GM18511 (cell line): ENCODE measurements around the gene HDAC9.

Experiments
- ATAC-seq: cut with Tn5 transposase; IDR thresholded peaks from one replicate; pipeline ENCODE4 v1.9.1; 2021; ENCODE audit warnings: mild to moderate bottlenecking, moderate library complexity; ENCODE audit not compliant: unreplicated experiment

HDAC9 gene

GRCh38 chr7:18580950-18581349 is 85.4 kb downstream of the HDAC9 start:
- no peak for ATAC-seq

- no peak for ATAC-seq
These were observed 87.8 kb downstream of the HDAC9 start for GRCh38 chr7:18583305-18583704.

DNA sequence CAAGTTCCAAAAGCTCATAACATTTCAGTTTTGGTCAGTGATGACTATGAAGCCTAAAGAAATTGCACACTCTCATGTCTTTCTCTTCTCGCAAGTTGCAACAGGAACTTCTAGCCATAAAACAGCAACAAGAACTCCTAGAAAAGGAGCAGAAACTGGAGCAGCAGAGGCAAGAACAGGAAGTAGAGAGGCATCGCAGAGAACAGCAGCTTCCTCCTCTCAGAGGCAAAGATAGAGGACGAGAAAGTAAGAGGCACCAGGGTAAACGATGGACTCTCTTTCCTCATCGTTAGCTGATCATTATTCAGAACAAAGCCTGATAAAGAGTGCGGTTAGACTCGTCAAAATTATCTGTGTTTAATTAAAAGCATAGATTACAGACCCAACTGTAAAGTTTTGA is 94.7 kb downstream of the HDAC9 start:
- no peak for ATAC-seq

DNA sequence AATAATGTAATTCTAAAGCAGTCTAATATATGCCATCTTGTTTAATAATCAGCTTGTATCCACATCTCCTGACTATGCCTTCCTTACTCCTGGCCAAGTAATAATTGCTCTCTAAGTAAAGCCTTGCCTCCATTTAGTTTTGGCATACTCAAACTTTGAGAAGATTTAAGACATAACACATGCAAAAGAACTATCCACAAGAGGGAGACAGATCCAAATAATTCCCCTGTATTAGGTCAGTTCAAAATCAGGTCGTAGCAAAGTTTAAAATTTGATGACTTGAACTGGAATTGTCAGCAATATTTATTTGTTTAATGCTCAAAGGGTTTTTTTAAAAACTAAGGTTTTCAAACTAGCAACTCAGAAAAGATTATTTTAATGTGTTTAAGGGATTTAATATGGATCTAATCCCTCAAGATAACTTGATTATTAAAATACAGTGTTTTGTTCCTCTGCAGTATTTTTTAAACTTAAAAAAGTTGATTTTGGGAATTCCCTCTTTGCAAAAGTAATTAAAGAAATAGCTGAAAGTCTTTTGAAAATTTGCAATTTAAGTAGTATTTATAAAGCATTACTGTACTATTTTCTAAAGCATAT is 95.3 kb downstream of the HDAC9 start:
- no peak for ATAC-seq

DNA sequence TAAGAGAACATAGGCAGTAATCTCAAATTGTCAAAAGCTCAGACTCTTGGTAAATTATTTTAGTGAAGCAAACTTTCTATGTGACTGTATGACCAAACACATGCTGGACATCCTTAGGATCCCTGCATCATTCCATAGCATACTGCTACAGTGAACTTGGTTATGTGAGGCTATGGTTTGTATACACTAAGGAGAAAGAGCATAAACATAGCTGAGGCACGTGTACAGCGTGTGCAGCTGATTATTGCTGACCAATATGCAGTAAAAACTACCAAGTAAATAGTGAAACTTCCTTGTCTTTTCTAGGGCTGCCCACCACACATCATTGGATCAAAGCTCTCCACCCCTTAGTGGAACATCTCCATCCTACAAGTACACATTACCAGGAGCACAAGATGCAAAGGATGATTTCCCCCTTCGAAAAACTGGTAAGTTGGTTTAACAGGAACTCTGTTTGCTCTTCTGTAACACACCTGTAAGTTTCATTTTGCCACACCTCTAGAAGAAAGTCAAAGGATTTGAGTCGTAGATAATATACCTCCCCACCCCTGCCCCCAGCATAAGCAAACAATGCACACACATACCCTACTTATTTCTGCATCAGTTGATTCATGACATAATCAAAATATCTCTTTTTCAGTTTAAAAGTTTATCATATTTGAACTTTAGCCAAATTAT is 98.2 kb downstream of the HDAC9 start:
- ATAC-seq: no peak

- ATAC-seq: no peak
These were observed 102.2 kb downstream of the HDAC9 start for GRCh38 chr7:18597754-18598153.

GRCh38 chr7:18607025-18607424 is 111.5 kb downstream of the HDAC9 start:
- no peak for ATAC-seq

DNA sequence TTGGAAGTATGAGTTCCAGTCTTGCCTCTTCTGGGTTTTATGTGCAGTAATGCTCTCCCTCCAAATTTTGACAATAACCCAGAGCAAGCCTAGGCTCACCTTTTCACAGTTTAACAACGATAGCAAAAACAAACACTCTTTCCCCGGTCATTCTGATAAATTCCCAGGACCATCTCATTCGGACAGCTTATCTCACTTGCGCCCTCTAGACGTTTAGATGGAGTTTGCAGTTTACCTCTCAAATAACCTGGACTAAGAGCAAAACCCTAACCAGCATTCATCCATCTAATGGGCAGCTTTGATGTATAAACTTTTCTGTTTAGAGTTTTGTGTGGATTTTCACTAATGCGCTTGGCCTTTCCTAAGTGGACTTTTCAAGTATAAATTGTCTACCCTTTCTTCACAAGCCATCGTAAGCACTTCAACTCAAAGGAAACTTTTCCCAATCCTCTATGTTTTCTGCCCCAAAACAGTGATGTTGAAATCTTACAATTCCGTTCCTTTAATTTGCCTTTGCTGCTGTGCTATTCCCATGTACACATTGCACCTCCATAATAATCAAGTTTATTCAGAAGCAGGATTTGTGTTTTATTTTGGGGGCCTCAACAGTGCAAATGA is 114.9 kb downstream of the HDAC9 start:
- no peak for ATAC-seq

- ATAC-seq: no peak
These were observed 119.3 kb downstream of the HDAC9 start for GRCh38 chr7:18614841-18615240.

DNA sequence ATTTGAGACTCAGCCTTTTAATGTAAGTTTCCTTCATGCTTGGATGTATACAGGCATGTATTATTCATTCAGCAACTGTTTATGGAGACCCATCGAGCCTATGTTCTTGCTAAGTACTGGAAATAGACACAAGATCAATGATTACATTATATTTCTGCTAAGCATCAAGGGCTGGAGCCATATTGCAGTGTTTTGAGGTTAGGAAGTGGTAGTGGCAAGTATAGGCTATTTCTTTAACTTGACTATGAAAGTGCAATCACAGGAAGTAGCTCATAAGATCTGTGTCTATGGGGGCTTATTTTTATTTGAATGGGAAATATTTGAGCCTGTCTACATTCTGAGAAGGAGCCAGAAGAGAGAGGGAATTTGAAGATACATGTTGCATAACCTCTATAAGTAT is 123.8 kb downstream of the HDAC9 start:
- ATAC-seq: no peak

GRCh38 chr7:18623389-18623788 is 127.8 kb downstream of the HDAC9 start:
- no peak for ATAC-seq

DNA sequence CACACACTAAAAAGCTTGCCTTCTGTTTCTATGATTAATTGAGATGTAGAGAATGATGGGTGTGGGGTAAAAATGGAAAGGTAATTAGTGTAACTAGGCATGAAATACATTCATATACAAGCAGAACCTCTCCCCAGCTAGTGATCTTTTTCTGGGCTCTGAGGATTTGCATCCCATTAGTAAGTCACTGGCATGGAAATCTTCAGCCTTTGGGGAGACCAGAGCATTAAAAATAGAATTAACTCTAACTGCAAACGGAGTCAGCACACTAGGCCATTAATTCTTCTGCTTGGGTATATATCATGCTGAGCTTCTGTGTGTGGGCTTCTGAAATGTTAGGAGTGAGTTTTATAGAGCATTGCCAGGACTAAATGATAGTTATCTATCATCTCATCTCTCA is 128.9 kb downstream of the HDAC9 start:
- ATAC-seq: no peak

DNA sequence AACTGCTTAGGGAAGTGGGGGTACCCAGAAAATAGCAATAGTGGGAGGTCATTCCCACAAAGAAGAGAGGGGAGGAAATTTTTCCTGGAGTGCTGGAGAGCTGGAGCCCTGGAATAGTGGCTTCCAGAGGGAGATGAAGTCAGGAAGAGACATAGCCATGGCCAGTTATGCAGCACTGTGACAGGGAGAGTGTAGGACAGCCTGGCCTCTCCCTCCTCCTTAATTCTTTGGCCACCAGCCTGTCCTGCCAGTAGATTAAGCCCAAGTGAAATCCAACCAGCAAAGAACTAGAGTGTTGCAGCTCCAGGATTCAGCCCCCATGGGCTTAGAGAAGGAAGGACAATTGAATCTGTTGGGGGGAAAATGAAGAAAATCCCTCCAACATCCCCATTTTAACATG is 130.5 kb downstream of the HDAC9 start:
- no peak for ATAC-seq

GRCh38 chr7:18626717-18627116 is 131.2 kb downstream of the HDAC9 start:
- no peak for ATAC-seq

DNA sequence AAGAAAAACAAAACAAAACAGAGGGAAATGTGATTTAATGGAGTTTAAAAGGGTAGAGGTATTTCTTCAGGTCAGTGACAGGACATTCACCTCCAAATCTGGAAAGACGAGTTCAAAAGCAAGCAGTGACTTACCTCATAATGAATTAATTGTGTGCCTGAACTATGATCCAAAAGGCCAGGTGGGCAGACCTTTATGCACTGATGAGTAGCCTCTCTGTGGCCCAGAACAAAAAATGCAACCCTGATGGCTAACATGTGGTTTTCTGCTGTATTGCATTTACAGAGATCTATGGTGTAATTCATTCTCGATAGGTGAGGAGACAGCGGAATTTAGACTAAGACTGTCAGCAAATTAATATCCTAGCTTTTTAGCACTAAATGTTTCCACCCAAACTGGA is 142.0 kb downstream of the HDAC9 start:
- ATAC-seq: no peak

- ATAC-seq: no peak
These were observed 143.3 kb downstream of the HDAC9 start for GRCh38 chr7:18638594-18639452.

DNA sequence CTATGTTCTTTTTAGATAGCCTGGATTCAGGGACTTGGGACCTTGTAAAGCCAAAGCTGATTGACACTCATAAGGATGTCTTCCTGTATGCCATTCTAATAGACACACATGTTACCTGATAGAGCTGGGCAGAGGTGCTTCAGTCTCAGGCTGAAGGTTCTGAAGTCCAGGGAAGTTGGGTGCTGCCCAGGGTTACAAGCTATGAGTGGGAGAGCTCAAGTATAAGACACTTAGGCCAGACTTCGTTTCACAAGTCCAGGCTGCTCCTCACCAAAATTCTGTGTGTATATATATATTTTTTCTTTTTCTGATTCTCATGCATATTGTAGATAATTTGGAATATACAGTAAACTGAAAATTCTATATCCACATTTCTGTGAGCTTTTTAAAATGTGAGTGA is 144.2 kb downstream of the HDAC9 start:
- ATAC-seq: no peak

GRCh38 chr7:18644981-18645380 is 149.4 kb downstream of the HDAC9 start:
- no peak for ATAC-seq

DNA sequence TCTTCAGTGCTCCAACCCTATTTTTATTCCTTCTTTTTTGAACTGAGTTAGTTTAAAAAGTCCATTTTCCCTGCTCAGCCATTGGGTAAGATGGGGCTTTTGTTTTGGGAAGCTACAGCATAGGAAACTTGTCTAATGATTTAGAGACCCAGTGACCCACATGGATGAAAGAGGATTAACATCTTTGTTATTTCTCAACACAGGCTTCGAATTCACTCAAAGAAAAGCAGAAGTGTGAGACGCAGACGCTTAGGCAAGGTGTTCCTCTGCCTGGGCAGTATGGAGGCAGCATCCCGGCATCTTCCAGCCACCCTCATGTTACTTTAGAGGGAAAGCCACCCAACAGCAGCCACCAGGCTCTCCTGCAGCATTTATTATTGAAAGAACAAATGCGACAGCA is 152.0 kb downstream of the HDAC9 start:
- ATAC-seq: no peak

DNA sequence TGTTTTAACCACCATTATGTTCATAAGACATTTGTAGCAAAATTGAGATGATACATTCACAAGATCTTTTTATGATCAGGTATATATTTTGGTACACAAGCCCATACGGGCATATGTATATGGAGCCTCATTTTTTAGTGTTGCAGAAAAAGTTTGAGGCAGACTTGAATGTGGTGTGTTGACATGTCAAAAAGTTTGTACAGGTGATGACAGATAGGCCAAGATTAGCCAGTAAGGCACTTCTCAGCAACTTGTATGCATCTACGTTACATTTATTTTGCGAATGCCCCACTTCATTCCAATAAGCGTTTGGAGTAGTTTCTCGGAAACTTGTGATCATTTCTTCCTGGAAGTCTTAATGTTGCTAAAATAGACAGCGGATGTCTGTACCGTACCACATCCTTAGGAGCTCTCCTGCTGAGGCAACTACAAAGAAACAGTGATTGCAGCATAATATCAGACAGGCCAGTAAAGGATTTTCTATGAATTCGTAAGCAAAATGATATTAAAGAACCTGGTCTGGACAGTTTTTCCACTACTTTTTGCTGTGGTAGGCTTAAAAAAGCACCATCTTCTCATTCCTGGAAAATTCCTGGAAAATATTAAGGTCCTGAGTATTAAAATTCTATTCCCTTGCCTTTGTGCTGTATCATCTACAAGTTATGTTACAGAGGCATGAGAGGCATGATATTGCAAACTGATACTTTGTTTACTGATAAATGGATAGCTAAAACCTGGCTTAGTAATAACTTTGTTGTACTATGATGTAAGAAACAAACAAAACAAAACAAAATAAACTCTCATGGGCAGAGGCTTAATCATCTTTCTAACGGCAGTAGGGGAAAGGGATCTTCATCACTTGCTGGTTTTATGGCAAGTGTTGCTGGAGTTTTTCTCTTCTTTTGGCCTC is 153.6 kb downstream of the HDAC9 start:
- ATAC-seq: no peak
